GM21367 (cell line): ENCODE data around the gene DHRS7C.
"Not testable (repeated sequence)": the region's sequence is repeated elsewhere in the genome, so short reads cannot be mapped to it uniquely, and the experiment has no call there.

Experiments used
- ATAC-seq: cut with Tn5 transposase; IDR thresholded peaks from one replicate; pipeline ENCODE4 v1.9.1; 2021; ENCODE audit not compliant: unreplicated experiment

DHRS7C gene

GRCh38 chr17:9810100-9810949 lies 18.9 kb upstream of the DHRS7C start:
- no peak for ATAC-seq

GRCh38 chr17:9809409-9809808 lies 18.0 kb upstream of the DHRS7C start:
- no peak for ATAC-seq

DNA sequence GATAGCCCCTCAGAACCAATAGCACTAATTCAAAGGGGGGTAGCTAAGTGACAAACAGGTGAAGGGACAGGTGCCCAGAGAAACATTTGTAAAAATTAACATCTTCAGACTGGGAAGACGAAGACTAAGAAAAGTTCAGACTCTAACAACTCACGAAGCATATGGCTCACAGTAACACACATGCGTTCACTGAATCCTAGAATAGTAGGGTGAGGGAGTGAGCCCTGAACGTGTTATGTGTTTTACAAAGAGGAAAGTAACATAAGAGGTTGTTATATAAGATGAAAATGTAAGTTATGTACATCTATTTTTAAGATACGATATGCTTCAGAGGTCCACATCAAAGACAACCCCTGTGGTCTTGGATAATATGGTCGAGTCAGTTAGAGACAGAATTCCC lies 15.3 kb upstream of the DHRS7C start:
- ATAC-seq, result no peak

- no peak for ATAC-seq
Measured at GRCh38 chr17:9805769-9806168, 14.4 kb upstream of the DHRS7C start.

- no peak for ATAC-seq
Measured at GRCh38 chr17:9802697-9803096, 11.3 kb upstream of the DHRS7C start.

DNA sequence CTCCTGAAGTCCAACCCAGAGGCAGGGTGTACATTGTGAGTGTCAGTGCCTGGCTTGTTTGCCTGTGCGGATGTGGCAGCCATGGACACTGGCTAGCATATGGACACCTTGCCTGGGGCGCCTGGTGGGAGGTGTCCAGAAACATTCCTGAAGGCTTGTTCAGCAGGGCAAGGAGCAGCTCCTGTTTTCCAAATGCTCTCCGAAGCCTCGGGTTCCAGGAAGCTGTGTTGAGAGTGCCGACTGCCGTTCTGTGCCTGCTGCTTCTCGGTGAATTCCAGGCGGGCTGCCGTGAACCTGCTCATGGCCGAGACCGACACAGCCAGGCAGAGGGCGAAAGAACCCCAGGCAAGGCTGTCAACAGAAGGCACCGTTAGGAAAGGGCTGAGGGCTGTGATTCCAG lies 10.9 kb upstream of the DHRS7C start:
- no peak for ATAC-seq

GRCh38 chr17:9801505-9801904 lies 10.1 kb upstream of the DHRS7C start:
- no peak for ATAC-seq

DNA sequence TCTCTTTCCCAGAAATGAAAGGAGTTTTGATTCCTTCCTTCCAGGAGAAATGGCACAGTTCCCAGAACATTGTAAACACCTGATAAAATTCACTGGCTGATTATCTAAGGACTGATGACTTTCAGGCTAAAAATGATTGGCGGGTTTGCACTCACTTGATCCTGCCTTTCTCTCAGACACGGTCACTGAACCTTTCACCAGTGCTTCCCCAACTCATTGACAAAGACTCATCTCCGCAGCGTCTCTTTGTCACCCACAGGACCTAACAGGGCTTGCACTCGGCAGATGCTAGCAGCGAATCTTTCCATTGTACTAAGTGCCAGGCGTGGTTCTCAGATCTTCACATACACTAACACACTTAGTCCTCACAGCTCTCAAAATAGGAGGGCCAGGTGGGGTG lies 7.3 kb upstream of the DHRS7C start:
- ATAC-seq, result no peak

GRCh38 chr17:9798008-9798407 lies 6.6 kb upstream of the DHRS7C start:
- no peak for ATAC-seq

- ATAC-seq, result no peak
Measured at GRCh38 chr17:9792181-9792840, 919 bp upstream of the DHRS7C start.

DNA sequence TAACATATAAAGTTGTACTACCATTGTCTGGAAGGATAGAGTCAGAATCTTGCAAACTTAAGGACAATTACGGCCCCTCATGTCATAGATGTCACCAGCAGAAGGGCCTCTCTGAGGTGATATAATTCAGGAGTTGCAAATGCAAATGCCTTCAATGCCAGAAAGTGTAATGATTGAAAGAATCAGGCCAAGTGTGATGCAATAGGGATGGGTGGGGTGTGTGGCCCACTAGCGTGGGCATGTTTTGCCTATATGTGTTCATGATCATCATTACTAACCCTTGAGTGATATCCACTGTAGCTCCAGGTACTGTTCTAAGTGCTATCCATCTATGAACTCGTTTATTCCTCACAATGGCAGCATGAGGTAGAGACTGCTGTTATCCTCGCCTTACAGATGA lies 1.1 kb downstream of the DHRS7C start:
- no peak for ATAC-seq

- no peak for ATAC-seq
Measured at GRCh38 chr17:9788601-9789000, 2.8 kb downstream of the DHRS7C start.

- ATAC-seq, result no peak
Measured at GRCh38 chr17:9784544-9784943, 6.8 kb downstream of the DHRS7C start.

DNA sequence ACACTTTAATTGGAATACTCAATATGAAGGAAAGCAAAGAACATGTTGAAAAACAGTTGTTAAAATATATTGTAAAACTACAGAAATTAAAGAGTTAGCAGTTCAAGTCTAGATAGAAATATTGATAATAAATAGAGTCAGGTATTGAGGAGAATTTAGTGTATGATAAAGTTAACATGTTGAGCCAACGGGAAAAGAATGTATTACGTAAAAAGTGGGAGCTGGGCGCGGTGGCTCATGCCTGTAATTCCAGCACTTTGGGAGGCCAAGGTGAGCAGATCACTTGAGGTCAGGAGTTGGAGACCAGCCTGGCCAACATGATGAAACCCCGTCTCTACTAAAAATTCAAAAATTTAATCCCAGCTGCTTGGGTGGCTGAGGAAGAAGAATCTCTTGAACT lies 7.9 kb downstream of the DHRS7C start:
- ATAC-seq, result not testable (repeated sequence)

DNA sequence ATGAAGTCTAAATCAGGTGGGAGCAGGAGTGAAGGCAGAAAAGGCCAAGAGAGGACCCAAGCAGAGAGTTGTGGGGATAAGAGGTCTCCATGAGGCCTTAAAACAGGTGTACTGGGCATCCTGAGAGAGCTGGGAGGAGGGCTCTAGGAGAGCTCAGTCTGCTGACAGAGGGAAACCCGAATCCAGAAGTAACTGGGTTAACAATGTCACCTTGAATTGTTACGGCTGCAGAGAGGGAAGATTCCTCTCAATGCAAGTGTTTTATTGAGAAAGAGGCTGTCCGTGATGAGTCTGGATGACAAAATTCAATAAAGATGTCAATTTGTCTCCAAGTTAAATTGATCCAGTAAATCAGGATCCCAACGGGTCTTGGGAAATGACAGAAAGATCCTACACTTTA lies 8.3 kb downstream of the DHRS7C start:
- ATAC-seq, result no peak

DNA sequence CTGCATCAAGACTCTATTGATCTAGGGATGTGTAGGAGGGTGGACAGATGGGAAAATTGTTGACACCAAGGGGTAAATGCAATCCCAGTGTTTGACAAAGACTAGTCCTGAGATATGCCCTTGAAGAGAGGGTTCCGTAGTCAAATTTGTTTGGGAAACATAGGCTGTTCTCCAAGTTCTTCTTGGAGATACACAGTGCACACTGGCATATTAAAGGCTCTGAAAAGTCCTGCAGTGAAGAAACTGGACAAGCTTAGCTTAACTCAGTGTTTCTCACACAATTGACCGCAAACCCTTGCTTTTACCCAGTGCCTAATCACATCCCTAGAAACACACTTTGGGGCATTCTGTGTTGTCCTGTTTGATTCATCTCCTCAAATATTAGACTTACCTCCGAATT lies 10.8 kb downstream of the DHRS7C start:
- no peak for ATAC-seq

- no peak for ATAC-seq
Measured at GRCh38 chr17:9776911-9777310, 14.5 kb downstream of the DHRS7C start.

DNA sequence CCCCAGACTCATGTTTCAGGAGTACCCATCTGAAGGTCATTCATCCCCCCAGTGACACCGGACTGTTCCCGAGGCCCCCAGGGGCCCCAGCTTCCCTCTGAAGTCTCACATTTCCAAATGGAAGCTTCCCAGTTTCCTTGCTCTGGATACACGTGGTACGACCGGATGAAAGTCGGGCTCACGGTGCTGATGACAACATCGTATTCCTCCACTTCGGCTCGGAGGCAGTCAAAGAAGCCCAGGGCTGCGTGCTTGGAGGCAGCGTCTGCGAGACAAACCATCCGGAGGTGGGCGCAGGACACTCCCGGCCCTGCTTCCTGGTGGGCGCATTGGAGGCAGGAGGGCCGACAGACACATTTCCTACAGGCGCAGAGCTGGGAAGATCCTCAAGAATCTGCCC lies 18.7 kb downstream of the DHRS7C start:
- no peak for ATAC-seq

DNA sequence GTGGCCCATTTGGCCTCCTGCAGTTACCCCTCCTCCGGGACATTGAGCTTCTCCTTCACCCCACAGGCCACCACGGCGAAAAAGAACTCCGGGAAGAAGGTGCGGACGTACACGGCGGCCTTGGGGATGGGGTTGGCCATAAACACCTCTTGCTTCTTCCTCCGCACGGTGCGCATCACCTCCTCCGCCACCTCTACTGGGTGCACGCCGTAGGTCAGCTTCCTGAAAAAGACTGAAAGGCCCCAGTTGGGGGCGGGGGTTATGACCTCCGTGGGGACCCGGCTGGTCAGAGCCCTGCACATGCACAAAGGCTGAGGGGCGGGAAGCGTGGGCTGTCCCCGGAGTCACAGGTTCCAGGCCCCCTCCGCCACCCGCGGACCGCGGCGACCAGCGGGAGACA lies 19.9 kb downstream of the DHRS7C start:
- no peak for ATAC-seq

DNA sequence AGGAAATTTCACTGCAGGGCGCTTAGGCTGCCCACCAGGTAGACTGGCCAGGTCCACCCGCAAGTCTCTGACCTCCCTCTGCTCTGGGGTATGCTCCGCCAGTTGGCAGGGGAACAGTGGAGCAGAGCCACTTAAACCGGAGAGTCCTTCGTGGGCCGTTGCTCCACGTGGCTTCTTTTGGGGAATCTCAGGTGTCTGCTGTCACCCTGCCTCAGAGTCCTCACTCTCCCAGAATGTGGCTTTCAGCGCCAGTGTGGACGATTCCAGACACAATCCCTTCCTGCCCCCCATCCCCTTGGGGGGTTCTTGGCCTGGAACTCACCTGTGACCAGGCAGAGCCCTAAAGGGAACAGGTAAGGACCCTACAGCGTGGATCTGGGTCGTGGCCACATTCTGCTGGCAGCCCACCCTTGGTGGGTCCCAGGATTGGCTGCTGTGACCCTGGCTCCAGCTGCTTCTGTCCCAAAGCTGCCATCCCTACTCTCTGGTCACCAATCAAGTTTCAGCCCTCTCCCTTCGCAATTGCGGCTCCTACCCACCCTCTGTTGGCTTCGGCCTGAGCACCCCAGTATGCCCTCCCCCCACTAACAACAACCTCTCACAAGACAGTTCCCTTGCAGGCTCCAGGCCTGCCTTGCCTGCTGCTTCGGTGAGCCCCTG lies 22.2 kb downstream of the DHRS7C start:
- ATAC-seq, result no peak

DNA sequence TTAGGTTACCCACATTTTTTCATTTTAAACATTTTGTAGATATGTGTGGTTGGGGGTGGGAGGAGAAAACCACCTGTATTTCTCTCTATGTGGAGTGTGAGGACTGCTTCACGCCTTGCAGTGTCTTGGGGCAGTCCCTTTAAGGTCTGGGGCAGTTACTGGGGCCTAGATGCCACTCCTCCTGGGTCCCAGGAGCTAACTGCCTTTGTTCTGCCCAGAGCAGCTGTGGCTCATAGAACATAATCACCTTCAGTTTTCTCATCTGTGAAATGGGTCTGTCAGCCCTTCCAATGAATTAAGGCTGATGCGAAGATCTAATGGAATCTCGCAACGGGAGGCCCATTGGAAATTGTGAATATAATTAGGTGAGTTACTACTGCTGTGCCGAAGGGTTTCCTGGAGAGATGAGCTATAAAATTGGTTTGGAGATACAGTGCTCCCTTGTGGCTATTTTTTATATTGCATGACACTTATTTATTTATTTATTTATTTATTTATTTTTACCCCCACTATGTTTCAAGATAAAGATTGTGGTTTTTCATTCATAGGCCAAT lies 22.9 kb downstream of the DHRS7C start:
- no peak for ATAC-seq
